ENCODE measurements around the gene PHACTR3.
"Not testable (repeated sequence)": the region's sequence is repeated elsewhere in the genome, so short reads cannot be mapped to it uniquely, and the experiment has no call there.

DNA sequence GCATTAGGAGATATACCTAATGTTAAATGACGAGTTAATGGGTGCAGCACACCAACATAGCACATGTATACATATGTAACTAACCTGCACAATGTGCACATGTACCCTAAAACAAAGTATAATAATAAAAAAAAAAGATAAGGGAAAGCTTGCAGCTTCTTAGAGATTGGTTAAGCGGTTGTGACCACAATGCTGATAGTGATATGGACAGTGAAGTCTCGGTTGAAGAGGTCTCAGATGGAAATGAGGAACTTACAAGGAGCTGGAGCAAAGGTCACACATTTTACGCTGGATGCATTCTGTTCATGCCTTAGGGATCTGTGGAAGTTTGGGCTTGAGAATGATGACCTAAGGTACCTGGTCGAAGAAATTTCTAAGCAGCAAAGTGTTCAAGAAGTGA, 252.6 kb downstream of the PHACTR3 start:
- TF ChIP-seq, protein P1, sequence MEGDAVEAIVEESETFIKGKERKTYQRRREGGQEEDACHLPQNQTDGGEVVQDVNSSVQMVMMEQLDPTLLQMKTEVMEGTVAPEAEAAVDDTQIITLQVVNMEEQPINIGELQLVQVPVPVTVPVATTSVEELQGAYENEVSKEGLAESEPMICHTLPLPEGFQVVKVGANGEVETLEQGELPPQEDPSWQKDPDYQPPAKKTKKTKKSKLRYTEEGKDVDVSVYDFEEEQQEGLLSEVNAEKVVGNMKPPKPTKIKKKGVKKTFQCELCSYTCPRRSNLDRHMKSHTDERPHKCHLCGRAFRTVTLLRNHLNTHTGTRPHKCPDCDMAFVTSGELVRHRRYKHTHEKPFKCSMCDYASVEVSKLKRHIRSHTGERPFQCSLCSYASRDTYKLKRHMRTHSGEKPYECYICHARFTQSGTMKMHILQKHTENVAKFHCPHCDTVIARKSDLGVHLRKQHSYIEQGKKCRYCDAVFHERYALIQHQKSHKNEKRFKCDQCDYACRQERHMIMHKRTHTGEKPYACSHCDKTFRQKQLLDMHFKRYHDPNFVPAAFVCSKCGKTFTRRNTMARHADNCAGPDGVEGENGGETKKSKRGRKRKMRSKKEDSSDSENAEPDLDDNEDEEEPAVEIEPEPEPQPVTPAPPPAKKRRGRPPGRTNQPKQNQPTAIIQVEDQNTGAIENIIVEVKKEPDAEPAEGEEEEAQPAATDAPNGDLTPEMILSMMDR (IDR thresholded peaks at IDR 0.05; ENCODE audit: low read depth, low read length, poor library complexity, severe bottlenecking): not testable (repeated sequence)
- TF ChIP-seq EZH2phosphoT487 (IDR thresholded peaks at IDR 0.05; ENCODE audit: borderline replicate concordance, low read length): not testable (repeated sequence)
